Measurements from ENCODE around the gene MUTYH. TPM values are rescaled to one million over a fixed set of nuclear protein-coding genes. Genes with fewer than 3 reads are reported as not detected.

The MUTYH gene
- total RNA-seq, 4 donors from 2014 or later = 34.7 to 62.2 (median 46.0) TPM

GRCh38 chr1:45314266-45314665, 26.0 kb downstream of the MUTYH start:
- TF ChIP-seq POLR2A (IDR thresholded peaks at IDR 0.05) (no peak), EP300 (IDR thresholded peaks at IDR 0.05) (no peak), CTCF (IDR thresholded peaks at IDR 0.05) (no peak)

DNA sequence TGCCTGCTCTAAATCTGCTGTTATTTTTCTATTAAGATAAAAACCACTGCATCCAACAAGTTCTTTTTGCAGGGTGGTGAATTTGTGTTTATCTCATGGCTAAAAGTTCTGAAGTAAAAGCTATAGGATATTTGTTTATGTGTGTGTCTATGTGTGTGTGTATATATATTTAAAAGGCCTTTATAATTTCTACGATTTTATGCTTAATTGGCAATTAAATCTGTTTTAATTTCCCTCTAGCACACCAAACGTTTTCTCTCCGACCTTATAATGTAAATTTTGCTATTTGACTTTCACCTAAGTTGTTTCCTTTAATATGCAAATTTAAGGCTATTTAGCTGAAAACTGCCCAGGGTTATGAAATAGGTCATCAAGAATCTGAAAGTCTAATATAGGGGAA, 33.3 kb downstream of the MUTYH start:
- TF ChIP-seq CTCF (IDR thresholded peaks at IDR 0.05) (no peak), POLR2A (IDR thresholded peaks at IDR 0.05) (no peak), EP300 (IDR thresholded peaks at IDR 0.05) (no peak)
- WGBS, 2 donors = 66 to 67% methylated on average over 3 of the region's 3 CpGs
- no peaks in the 10 kb centered on the region for H3K9me3 ChIP-seq
- DNase-seq (ENCODE audit: low spot score in 2 of 2) = no peak
- H3K27ac ChIP-seq = no peak overlapping the region
- H3K4me3 ChIP-seq = no peak overlapping the region
- peaks cover 0 to 19% (median 5%) of the 10 kb centered on the region in 4 donors for H3K4me1 ChIP-seq
- no peaks in the 10 kb centered on the region for H3K36me3 ChIP-seq
- H3K27me3 ChIP-seq = no peaks in the 10 kb centered on the region

More at GRCh38 chr1:45314266-45314665, 26.0 kb downstream of the MUTYH start:
- Histone ChIP-seq H3K9me3 (no peaks in the 10 kb centered on the region), H3K4me1 (no peaks in the 10 kb centered on the region), H3K27ac (no peak overlapping the region), H3K27me3 (no peaks in the 10 kb centered on the region), H3K4me3 (no peak overlapping the region), H3K36me3 (no peaks in the 10 kb centered on the region)
- DNase-seq (ENCODE audit: low spot score in 2 of 2) = no peak
- 86 to 88% methylated on average over 3 of the region's 3 CpGs for WGBS, 2 donors

DNA sequence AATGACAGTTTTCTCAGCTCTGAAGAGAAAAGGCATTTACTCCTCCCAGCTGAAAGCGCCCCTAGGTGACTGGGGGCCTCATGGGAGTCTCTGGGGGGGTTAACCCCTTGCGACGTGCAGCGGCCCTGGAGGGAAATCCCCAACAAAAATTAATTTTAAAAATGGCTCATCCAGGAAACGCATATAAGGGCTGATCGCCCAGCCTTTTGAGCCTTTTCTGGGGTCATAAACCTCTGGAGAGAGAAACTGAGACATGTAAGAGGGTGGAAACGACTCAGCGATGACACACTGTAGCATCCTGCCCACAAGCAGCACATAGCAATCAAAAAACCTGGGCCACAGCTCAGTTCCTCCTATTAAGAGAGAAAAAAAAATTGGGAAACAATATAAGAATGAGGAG, 33.9 kb downstream of the MUTYH start:
- H3K9me3 ChIP-seq = no peaks in the 10 kb centered on the region
- TF ChIP-seq POLR2A (IDR thresholded peaks at IDR 0.05) = no peak
- TF ChIP-seq CTCF (IDR thresholded peaks at IDR 0.05) = no peak
- TF ChIP-seq EP300 (IDR thresholded peaks at IDR 0.05) = no peak
- no peaks in the 10 kb centered on the region for H3K36me3 ChIP-seq
- peak overlapping the region in 1 of 4 donors; percentile 22 for H3K27ac ChIP-seq
- no peak for DNase-seq (ENCODE audit: low spot score in 2 of 2)
- H3K4me1 ChIP-seq = peaks cover 0 to 19% (median 5%) of the 10 kb centered on the region in 4 donors
- H3K4me3 ChIP-seq = no peak overlapping the region
- WGBS, 2 donors = 37 to 38% methylated on average over 8 of the region's 8 CpGs
- no peaks in the 10 kb centered on the region for H3K27me3 ChIP-seq

DNA sequence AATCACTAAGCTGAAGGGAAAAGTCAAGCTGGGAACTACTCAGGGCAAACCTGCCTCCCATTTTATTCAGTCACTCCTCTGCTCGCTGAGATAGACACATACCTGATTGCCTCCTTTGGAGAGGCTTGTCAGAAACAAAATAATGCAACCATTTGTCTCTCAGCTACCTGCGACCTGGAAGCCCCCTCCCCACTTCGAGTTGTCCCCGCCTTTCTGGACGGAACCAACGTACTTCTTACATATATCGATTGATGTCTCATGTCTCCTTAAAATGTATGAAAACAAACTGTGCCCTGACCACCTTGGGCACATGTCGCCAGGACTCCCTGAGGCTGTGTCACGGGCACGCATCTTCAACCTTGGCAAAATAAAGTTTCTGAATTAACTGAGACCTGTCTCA, 35.0 kb downstream of the MUTYH start:
- TF ChIP-seq EP300 (IDR thresholded peaks at IDR 0.05) (no peak), POLR2A (IDR thresholded peaks at IDR 0.05) (no peak), CTCF (IDR thresholded peaks at IDR 0.05) (no peak)
- DNase-seq (ENCODE audit: low spot score in 2 of 2) = no peak
- 86 to 90% methylated on average over 10 of the region's 10 CpGs for WGBS, 2 donors
- no peak overlapping the region for H3K4me3 ChIP-seq
- peaks cover 0 to 19% (median 5%) of the 10 kb centered on the region in 4 donors for H3K4me1 ChIP-seq
- H3K27me3 ChIP-seq = no peaks in the 10 kb centered on the region
- H3K9me3 ChIP-seq = no peaks in the 10 kb centered on the region
- no peak overlapping the region for H3K27ac ChIP-seq
- no peaks in the 10 kb centered on the region for H3K36me3 ChIP-seq

DNA sequence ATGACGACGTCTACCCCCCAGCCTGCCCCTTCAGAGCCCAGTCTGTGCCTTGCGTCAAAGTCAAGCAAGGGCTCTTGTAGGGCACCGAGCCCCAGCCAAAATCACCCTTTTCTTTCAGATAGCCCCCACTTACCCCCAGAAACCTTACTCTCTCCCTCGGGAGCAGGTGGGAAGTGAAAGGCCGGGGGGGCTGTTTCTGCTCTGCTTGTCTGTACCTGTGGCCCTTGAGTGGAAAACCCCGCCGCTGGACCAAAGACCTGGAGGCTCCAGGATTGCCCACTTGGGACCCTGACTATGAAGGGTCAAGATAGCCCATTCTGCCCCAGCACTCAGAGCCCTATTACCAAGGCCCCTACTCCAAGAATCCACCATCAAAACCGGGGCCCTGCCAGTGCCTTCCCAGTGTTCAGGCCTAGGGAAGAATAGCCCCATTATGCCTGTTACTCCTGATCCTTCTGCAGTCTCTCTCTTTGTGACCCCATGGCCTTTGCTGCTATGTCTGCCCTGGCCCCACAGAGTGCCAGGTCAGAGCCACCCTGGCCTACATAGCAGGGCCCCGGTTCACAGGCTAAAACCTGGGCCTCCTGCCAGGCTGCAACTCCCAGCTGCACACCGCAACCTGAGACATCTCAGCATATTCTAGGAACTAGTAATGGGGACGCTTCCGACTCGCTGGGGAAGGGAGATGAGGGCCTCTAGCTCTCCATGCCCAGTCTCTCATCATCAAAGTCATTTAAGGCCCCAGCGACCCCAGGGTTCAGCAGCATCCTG, 35.7 kb downstream of the MUTYH start:
- Histone ChIP-seq H3K27ac (peak overlapping the region; percentile 86 to 97 (median 92)), H3K4me3 (peak overlapping the region; percentile 56 to 88 (median 82)), H3K36me3 (no peaks in the 10 kb centered on the region), H3K9me3 (no peaks in the 10 kb centered on the region), H3K4me1 (peaks cover 0 to 19% (median 5%) of the 10 kb centered on the region in 4 donors), H3K27me3 (no peaks in the 10 kb centered on the region)
- DNase-seq (ENCODE audit: low spot score in 2 of 2) = no peak
- 29 to 31% methylated on average over 15 of the region's 15 CpGs for WGBS, 2 donors
- TF ChIP-seq CTCF (IDR thresholded peaks at IDR 0.05) (peak in 1 of 5 experiments; percentile 21), POLR2A (IDR thresholded peaks at IDR 0.05) (no peak)
